Hindlimb muscle (tissue), 1 donor: Measurements from ENCODE around the gene EDEM3. TPM values are rescaled to one million over a fixed set of nuclear protein-coding genes. Genes with fewer than 3 reads are reported as not detected.
"Not testable (repeated sequence)": the region's sequence is repeated elsewhere in the genome, so short reads cannot be mapped to it uniquely, and the experiment has no call there.

Source experiments
- DNase-seq: peaks from one replicate; pipeline ENCODE4 v3.0.0-alpha.2; 2013
- polyA plus RNA-seq: library from polyadenylated mRNA; unstranded; fragments of 120-200 nt; gene quantifications from one replicate; pipeline ENCODE4 v1.2.1, GENCODE V29; 2013; ENCODE audit not compliant: insufficient read length

The EDEM3 gene
- polyA plus RNA-seq, 1 donor = 22.3 TPM

DNA sequence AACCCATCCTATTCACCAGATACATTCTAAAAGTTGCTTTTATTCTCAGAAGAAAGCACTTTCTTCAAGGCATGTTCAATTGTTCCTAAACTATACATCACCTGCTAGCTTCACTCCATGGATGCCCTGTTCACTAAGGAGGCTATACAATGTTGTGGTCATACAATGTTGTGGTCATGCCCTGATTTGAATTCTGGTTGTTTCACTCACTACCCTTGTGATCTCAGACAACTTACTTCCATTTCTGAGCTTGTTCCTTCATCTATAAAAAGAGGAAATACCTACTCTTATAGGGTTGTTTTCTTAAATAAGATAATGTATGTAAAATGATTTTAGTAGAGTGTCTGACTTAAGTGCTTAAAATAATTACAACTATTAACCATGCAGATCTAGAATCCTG is 19.7 kb downstream of the EDEM3 start:
- DNase-seq = no peak

DNA sequence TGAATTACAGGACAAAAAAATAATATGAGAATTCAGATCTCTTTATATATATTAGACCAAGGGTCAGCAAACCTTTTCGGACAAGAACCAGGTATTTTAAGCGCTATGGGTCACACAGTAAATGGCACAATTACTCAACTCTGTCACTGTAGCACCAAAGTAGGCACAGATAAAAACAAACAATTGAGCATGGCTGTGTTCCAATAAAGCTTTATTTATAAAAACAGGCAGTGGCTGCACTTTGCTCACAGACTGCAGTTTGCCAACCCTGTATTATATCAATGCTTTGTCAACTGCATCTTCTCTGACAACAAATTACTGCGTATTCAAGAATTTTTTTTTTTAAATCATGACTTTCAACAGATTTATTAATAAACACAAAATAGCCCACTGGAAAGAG is 29.8 kb downstream of the EDEM3 start:
- no peak for DNase-seq

DNA sequence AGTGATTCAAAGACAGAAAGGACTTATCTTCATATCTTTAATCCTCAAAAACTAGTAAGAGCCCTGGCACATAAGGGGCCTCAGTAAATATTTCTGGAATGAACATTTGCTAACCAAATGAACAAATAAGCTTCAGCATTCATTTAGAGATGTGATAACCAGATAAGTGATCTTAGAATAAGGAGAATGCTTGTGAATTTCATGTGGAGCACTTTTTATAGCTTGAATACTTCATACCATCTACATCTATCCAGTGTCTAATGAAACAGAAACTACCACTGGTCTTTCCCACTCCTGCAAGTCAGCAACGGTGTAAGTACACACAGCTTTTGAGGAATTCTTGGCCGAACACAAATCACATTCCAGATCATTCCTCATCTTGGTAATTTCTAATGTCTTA is 38.5 kb downstream of the EDEM3 start:
- no peak for DNase-seq

DNA sequence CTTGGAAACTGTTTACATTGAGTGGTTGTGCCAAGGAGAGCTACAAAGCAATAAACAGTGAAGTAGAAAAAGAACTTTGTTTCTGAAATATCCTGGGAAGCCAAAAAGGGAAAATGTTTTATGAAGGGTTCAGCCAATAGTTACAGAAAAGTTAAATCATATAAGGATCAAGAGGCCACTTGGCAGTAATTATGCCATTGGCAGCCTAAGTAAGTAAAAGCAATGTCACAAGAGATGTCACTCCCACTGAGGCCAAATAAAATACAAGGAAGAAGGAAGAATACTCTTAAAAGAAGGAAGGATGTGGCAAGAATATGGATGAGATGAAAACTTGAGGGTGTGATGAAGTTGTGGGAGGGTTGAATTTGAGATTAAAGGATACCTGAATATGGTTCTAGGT is 45.2 kb downstream of the EDEM3 start:
- no peak for DNase-seq

DNA sequence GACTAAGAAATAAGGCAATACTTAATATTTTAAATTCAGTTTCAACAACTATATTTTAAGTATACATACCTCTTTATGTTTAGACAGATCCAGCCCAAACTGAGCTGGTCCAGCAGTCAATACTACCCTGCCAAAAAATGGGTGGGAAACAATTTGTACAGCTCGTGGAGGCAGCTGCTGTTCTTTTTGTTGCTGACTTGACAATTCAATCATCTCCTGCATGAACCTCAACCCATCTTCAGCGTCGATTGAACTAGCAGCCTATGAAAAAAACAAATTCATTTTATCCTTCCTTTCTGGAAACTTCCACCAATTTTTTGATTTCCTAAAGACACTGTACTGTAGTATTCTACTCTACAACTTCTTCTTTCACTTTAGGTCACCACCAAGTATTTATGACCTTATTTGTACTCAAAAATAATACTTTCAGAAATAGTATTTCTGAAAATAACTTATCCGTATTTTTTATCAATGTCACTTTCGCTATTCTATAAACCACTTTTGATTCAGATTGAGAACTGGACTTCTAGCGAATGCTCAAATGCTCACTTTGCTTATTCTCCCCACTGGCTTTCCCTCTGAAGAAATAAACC is 46.5 kb downstream of the EDEM3 start:
- no peak for DNase-seq

DNA sequence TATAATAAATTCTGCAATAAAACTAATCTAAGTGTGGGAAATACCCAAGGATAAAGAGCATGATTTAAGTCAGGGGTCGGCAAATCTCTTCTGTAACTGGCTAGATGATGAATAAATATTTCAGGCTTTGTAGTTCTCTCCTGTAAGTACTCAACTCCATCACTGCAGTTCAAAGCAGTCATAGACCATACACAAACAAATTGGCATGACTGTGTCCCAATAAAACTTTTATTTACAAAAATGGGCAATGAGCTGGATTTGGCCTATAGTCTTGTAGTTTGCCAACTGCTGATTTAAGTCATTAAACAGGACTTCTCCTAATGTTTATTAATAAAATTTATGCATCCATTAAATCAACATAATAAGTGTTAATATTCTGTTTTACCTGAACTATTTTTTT is 49.4 kb downstream of the EDEM3 start:
- DNase-seq = no peak

DNA sequence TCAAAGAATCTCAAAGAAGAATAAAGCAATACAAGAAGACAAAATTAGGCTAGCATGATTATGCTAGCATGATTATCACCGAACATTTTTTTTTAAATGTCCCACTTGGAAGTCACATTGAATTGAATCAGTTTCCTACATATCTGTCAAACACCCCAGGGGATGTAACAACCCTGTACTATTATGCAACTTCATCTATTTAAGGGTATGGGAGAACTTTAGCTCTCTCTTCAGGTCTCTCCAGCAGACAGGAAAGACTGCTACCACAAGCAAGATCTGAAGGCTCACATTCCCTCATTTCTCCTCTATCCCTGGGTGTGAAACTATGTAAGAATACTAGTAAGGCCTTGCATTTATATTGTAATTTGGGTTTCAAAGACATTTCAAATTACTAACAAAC is 52.8 kb downstream of the EDEM3 start:
- no peak for DNase-seq

DNA sequence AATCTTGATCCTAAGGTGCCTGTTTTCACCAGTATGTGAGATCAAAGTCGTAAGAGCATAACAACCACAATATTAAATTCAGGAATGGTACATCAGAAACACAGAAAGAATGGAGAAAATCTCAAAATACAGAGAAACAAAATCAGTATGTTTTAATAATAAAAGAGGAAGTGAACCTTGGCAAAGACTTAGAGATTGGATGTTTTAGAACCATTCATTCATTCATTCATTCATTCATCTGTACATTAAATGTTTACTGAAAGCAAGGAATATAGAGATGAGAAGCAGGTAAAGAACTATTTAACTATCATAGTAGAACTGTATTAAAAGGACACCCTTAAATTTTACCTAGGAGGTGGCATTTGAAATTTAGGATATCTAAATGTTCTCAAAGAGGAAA is 55.7 kb downstream of the EDEM3 start:
- DNase-seq = no peak

DNA sequence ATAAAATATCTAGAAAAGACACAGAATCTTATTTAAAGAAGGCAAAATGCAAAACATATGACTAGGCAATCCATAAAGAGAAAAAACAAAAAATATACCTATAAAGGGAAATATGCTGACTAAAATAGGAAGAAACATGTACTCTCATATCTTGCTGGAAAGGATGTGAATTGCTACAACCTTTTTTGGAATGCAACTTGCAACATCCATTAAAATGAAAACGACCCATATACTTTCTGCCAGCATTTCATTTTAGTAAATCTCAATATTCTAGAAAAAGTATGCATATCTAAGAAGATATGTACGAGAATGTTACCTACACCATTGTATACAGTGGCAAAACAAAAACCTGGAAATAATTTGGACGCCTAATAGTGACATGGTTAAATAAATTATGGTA is 56.6 kb downstream of the EDEM3 start:
- DNase-seq = no peak

DNA sequence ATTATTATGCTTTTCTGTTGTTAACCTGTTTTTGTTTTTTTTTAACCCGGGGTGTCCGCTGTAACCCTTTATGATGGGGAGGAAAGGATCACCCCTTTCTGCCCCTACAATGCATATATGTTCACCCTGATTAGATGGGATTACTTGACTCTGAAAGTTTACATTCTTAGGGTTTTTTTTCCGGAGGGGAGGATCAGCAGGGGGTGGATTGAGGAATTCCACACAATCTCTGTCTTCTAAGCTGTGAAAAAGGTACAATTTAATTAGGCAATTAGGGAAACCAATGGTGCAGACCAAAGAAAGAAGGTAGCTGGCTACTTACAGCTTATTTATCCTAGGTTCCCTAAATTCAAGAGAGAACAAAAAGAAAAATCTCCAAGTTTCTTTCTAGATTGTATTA is 58.3 kb downstream of the EDEM3 start:
- no peak for DNase-seq

DNA sequence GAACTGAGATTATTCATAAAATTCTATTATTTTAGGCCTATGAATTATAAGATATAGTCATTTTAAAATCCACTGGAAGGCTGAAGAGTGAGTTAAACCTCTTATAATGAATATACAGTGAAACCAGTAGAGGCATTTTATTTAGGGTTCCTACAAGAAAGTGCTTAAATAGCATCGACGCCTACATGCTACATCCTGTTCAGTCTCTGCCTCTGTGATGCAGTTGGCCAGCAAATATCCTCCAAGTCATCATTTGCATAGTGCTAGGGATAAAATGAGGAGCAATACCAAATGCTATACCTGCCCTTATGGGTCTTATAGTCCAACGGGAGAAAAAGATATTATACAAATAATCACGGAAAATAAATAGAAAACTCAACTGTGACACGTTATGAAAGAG is 59.6 kb downstream of the EDEM3 start:
- DNase-seq = no peak

DNA sequence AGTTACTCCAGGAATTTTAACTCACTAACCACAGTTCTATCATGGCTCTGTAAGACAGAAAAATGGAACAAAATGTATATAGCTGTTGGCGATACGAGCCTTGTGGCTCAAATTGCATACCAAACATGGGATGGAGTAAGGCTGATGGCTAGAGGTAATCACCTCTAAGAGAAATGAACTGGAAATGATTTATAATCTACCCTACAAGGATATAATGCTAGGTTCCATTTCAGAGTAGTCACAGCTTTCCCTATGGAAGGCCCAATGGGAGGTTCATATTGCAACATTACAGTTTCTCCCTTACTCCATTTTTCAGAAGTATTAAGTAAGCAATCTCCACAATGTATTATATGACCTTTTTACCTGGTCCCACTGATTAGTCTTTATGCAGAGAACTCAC is 61.6 kb downstream of the EDEM3 start:
- no peak for DNase-seq

DNA sequence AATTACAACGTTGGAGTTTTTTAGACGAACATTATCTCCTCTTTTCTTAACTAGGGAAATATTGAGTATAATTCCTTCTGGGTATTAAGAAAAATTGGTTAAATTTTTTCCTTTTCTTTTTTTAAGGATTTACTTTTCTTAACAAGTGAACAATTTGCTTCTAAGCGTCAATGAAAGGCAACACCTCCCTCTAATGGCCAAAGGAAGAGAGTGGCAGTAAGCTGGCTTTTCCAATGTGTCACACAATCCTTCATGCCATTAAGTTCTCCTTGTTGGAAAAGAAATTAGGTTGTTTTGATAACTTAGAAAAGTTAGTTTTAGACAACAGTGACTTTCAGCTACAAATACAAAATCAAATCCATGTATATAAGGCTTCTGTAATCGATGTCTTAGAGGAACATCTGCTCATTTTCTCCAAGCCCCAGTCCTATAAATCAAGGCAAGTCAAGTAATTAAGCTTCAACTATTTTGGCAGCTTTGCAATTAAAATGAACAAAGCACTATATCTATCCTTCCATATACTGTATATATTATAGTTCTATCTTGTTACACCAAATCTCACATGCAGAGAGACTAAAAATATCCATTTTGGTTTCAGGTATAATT is 62.8 kb downstream of the EDEM3 start:
- DNase-seq = peak; percentile 56

DNA sequence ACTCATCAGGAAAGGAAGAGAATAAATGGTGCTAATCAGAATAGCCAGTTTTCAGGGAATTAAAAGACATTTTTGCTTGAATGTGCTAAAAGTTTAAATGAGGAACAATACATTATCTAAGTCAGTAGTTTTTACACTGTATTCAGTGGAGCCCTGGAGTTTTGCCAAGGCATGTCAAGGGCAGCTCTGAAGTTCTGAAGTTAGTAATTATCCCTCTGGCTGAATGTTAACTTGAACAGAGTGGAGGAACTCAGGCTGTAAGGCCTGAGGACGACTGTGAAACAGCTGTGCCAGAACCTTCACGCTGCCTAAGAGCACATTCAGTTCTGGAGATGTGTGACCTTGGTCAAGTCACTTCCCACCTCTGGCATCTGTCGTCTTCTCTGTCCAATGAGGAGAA is 68.1 kb downstream of the EDEM3 start:
- DNase-seq = no peak

DNA sequence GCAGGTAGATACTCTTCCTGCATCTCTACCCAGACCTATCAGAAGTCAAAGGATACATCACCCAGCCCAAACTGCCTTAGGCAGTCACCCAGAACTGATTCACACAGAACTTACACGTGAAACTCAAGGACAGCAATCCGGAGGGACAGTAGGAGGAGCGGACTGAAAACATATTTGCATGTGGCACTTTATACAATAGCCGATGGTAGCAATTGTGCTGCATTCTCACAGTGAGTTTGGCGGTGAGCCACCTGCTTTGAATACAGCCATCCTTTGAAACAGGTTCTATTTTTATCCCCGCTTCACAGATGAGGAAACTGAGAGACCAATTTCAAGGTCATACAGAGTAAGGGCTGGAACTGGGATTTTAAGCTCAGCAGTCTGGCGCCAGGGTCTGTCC is 69.5 kb downstream of the EDEM3 start:
- DNase-seq = no peak

DNA sequence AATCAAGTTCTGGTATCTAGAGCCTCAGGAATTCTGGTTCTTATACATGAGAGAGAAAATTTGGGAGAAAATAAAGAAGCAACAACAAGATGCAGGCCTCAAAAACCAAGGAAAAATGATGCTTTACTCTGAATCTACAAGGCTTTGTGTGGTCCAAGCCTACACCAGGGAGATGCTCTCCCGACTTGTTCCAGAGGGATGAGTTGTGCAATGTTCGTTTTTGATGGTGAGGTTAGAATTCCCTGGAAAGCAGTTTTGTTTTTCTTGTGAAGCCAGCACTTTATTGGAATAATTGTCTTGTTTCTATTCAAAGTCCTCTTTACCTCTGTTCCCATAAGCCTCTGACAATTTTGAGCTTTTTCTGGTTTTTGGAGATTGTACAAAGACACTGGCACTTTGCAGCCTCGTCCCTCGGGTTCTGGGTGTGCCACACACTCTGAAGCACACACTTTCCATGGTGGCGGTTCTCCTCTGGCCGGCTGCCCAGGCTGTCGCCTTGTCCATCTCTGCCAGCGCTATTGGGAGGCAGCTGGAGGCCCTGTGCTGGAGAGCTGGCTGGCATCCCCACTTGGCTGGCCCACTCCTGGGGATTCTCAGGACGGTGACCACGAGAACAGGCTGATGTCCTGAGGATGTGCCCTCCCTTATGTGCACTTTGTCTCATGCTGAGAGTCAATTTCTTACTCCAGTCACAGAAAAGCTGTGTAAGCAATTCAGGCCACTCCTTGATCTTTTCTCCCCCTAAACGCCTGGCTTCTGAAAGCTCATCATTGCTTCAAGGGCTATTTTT is 70.2 kb downstream of the EDEM3 start:
- DNase-seq = no peak

DNA sequence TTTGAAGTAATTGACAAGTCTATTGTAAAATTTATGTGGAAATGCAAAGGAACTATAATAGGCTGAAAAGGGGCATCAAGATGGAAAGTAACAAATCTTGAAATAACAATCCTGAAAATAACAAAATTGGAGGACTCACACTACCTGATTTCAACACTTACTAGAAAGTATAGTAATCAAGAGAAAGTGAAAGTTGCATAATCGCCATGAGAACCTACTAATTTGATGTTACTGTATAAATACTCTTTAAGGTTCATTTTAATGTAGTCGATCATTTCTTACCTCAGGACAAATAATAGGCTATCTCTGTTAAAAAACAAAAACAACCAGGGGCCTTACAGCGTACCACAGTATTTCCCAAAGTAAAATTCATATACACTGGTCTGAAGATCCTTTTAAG is 71.7 kb downstream of the EDEM3 start:
- no peak for DNase-seq

DNA sequence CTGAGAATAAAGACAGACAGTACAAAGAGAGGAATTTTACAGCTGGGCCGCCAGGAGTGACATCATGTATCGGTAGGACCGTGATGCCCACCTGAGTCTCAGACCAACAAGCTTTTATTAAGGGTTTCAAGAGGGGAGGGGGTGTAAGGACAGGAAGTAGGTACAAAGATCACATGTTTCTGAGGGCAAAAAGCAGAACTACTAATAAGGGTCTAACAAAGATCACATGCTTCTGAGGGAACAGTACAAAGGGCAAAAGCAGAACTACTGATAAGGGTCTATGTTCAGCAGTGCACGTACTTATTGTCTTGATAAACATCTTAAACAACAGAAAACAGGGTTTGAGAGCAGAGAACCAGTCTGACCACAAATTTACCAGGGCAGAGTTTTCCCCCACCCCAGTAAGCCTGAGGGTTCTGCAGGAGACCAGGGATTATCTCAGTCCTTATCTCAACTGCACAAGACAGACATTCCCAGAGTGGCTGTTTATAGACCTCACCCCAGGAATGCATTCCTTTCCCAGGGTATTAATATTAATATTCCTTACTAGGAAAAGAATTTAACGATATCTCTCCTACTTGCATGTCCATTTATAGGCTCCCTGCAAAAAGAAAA is 73.9 kb downstream of the EDEM3 start:
- not testable (repeated sequence) for DNase-seq

DNA sequence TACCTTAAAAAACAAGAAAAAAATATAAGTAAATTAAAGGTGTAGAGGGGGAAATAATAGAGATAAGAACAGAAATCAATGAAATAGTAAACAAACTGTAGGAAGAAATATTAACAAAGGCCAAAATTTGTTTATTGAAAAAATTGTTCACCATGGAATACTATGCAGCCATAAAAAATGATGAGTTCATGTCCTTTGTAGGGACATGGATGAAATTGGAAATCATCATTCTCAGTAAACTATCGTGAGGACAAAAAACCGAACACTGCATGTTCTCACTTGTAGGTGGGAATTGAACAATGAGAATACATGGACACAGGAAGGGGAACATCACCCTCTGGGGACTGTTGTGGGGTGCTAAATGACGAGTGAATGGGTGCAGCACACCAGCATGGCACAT is 75.2 kb downstream of the EDEM3 start:
- DNase-seq = not testable (repeated sequence)

DNA sequence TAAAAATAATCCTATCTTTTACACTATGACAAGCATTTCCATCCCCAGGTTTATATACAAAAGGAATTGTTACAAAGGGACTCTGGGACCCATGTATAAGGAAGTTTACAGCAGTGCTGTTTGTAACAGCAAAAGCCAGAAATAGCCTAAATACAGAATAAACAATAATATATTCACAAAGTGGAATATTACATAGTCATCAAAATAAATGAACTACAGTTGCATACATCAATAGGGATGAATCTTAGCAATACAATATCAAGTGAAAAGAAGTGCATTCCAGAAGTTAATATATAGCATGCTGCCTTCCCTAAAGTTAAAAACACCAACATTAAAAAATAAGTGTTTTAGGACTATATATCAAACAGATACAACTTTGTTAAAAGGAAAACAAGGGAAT is 77.3 kb downstream of the EDEM3 start:
- no peak for DNase-seq

DNA sequence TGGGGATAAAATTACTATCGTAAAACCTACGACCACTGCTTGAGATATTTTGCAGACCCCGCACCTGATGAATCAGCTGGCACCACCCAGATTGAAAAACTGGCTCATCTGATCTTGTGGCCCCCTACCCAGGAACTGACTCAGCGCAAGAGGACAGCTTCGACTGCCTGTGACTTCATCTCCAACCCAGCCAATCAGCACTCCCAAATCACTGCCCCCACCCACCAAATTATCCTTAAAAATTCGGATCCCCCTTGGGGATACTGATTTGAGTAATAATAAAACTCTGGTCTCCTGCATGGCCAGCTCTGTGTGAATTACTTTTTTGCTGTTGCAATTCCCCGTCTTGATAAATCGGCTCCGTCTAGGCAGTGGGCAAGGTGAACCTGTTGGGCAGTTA is 81.4 kb downstream of the EDEM3 start:
- no peak for DNase-seq

DNA sequence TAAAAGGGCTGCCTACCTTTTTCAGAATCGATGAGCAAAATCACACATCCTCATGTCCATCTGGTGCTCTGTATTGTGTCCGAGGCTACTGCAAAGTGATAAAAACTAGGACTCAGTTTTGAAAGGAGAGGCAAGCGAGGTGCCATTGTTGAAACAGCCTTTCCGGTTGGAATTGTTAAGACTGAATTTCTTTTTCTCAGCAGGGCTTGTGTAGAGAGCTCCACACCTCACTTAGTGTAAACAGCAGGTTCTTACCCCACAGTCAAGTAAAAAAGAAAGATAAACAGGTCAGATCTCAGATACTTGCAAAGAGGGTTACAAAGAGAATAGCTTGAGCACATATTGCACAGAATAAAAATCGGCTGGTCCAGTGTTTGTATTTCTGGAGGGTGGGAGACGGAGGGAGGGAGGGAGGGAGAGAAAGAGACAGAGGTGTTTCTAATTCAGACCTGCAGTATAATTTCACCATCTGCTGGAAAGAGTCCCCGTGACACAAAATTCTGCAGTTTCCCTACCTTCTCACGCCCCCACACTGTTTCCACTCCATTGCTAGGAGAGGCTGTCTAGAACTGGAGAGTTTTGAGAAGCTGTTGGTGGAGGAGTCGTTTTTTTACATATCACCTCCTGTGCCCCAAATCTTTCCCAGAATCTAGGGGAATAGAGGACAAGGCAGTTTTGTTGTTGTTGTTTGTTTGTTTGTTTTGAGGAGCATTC is 82.5 kb downstream of the EDEM3 start:
- DNase-seq = no peak

DNA sequence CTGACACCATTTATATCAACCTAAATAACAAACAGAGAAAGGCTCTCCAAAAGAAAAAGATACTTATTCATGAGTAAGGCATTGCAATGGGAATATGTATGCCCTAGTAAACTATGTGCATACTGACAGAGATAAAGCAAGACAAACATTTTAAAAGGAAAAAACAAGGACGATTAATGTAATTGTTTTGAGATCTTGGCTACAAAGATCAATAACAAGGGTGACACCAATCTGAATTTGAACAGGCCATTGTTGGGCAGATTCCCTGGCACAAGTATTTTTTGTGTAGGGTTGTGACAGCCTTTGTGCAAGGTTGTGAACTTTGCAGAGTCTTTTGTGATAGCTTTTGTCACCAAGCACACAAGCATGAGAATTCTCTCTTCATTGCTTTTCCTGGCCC is 85.3 kb downstream of the EDEM3 start:
- DNase-seq = no peak
